DOHH2 (cell line): ENCODE measurements around the gene JUNB.

Experiments
- H3F3A ChIP-seq: fragments of 200-600 bp; sonication (generic), shearing (Covaris generic); 2 replicates; pipeline ENCODE4 v1.6.0; 2016; ENCODE audit warnings: antibody characterized with exemption, mild to moderate bottlenecking; ENCODE audit not compliant: control insufficient read depth, insufficient read depth
- H3K27ac ChIP-seq: fragments of 200-600 bp; sonication (generic); 2 replicates; pipeline ENCODE4 v1.5.1; 2014; ENCODE audit warnings: low read depth, mild to moderate bottlenecking, low read length, moderate library complexity
- H3K27me3 ChIP-seq: fragments of 200-600 bp; sonication (generic); 2 replicates; pipeline ENCODE4 v1.6.1; 2014; ENCODE audit warnings: mild to moderate bottlenecking, low read length, mixed read lengths; ENCODE audit not compliant: control insufficient read depth
- H3K36me3 ChIP-seq: fragments of 200-600 bp; sonication (generic); 2 replicates; pipeline ENCODE4 v1.6.1; 2014; ENCODE audit warnings: mild to moderate bottlenecking, low read length, moderate library complexity, mixed read lengths; ENCODE audit not compliant: control insufficient read depth
- H3K4me1 ChIP-seq: fragments of 200-600 bp; sonication (generic); 2 replicates; pipeline ENCODE4 v1.6.1; 2014; ENCODE audit warnings: mild to moderate bottlenecking, low read length, mixed read lengths; ENCODE audit not compliant: control insufficient read depth
- H3K4me2 ChIP-seq: fragments of 200-600 bp; sonication (generic); 2 replicates; pipeline ENCODE4 v1.6.0; 2014; ENCODE audit warnings: mild to moderate bottlenecking, low read length, moderate library complexity
- H3K4me3 ChIP-seq: fragments of 200-600 bp; sonication (generic); 2 replicates; pipeline ENCODE4 v1.5.1; 2014; ENCODE audit warnings: mild to moderate bottlenecking, low read length, mixed read lengths
- H3K79me2 ChIP-seq: fragments of 200-600 bp; sonication (generic); 2 replicates; pipeline ENCODE4 v1.6.1; 2014; ENCODE audit warnings: mild to moderate bottlenecking, low read length, mixed read lengths; ENCODE audit not compliant: control insufficient read depth
- H3K9me2 ChIP-seq: fragments of 200-600 bp; sonication (generic); replicated peaks from 2 replicates; pipeline ENCODE4 v1.6.1; 2014; ENCODE audit warnings: mild to moderate bottlenecking, low read length, mixed read lengths; ENCODE audit not compliant: control insufficient read depth
- H3K9me3 ChIP-seq: fragments of 200-600 bp; sonication (generic); 2 replicates; pipeline ENCODE4 v1.6.1; 2014; ENCODE audit warnings: antibody characterized with exemption, low read length, mixed read lengths; ENCODE audit not compliant: control insufficient read depth, insufficient read depth
- H4K20me1 ChIP-seq: fragments of 200-600 bp; sonication (generic); 2 replicates; pipeline ENCODE4 v1.6.0; 2014; ENCODE audit warnings: low read depth, mild to moderate bottlenecking, antibody characterized with exemption, low read length, moderate library complexity; ENCODE audit not compliant: control insufficient read depth, insufficient read depth
- CTCF ChIP-seq: fragments of 200-600 bp; sonication (generic); IDR thresholded peaks from one replicate; pipeline ENCODE4 v1.5.1; 2014; ENCODE audit warnings: antibody characterized with exemption, mild to moderate bottlenecking, low read depth, low read length; ENCODE audit not compliant: poor library complexity, severe bottlenecking
- EZH2phosphoT487 ChIP-seq: fragments of 200-600 bp; sonication (generic); IDR thresholded peaks from 2 replicates; pipeline ENCODE4 v1.6.1; 2017; ENCODE audit warnings: borderline replicate concordance, mild to moderate bottlenecking, antibody characterized with exemption, low read length, moderate library complexity, mixed read lengths

The JUNB gene

GRCh38 chr19:12757544-12758274 lies 33.6 kb upstream of the JUNB start:
- no peaks in the 10 kb centered on the region for H3K9me3 ChIP-seq
- H3K4me1 ChIP-seq: peaks cover 2% of the 10 kb centered on the region; the same call in 1 of the 2 replicates
- no peaks in the 10 kb centered on the region for H3K36me3 ChIP-seq
- H3K79me2 ChIP-seq: no peaks in the 10 kb centered on the region
- H3K4me3 ChIP-seq: peak overlapping the region; percentile 44
- peaks cover 6% of the 10 kb centered on the region; the same call in 1 of the 2 replicates for H3K27me3 ChIP-seq
- TF ChIP-seq EZH2phosphoT487 (no peak), CTCF (peak; percentile 92)
- H3K27ac ChIP-seq: no peak overlapping the region
- peak overlapping the region; percentile 53 for H3K4me2 ChIP-seq
- H4K20me1 ChIP-seq: no peaks in the 10 kb centered on the region
- no peaks in the 10 kb centered on the region for H3K9me2 ChIP-seq
- no peaks in the 10 kb centered on the region for H3F3A ChIP-seq

- H3K36me3 ChIP-seq: no peaks in the 10 kb centered on the region
- H3K9me3 ChIP-seq: no peaks in the 10 kb centered on the region
- H4K20me1 ChIP-seq: no peaks in the 10 kb centered on the region
- TF ChIP-seq EZH2phosphoT487 (no peak), CTCF (no peak)
- H3K27me3 ChIP-seq: 0 out of 2 replicates have a peak, but pooled peaks cover 2% of the 10 kb centered on the region
- H3K27ac ChIP-seq: no peak overlapping the region
- no peaks in the 10 kb centered on the region for H3F3A ChIP-seq
- H3K4me3 ChIP-seq: no peak overlapping the region
- no peaks in the 10 kb centered on the region for H3K9me2 ChIP-seq
- H3K4me2 ChIP-seq: no peak overlapping the region
- peaks cover 2% of the 10 kb centered on the region; the same call in 1 of the 2 replicates for H3K4me1 ChIP-seq
- no peaks in the 10 kb centered on the region for H3K79me2 ChIP-seq
Measured at GRCh38 chr19:12759686-12760085, 31.6 kb upstream of the JUNB start.

- Histone ChIP-seq H3K79me2 (no peaks in the 10 kb centered on the region), H3F3A (no peaks in the 10 kb centered on the region), H3K4me3 (no peak overlapping the region), H3K9me3 (no peaks in the 10 kb centered on the region), H3K27ac (no peak overlapping the region), H4K20me1 (no peaks in the 10 kb centered on the region), H3K9me2 (no peaks in the 10 kb centered on the region), H3K4me2 (no peak overlapping the region), H3K36me3 (no peaks in the 10 kb centered on the region), H3K27me3 (0 out of 2 replicates have a peak, but pooled peaks cover under 1% of the 10 kb centered on the region), H3K4me1 (peaks cover 3% of the 10 kb centered on the region; the same call in 1 of the 2 replicates)
- TF ChIP-seq EZH2phosphoT487: no peak
- no peak for TF ChIP-seq CTCF
Measured at GRCh38 chr19:12763100-12763499, 28.2 kb upstream of the JUNB start.
